A549 (cell line): Measurements from ENCODE around the gene FKBP8. TPM values are rescaled to one million over a fixed set of nuclear protein-coding genes. Genes with fewer than 3 reads are reported as not detected.
A peak's percentile ranks its signal among the peaks of the same experiment; 100 is the strongest.

Experiments
- ATAC-seq, 2 experiments: fragments of 200-7000 bp in 1 of 2; fragments of >200 bp in 1 of 2; cut with Nextera tagmentation in 1 of 2; cut with Tn5 transposase in 1 of 2; 3 replicates each; pipeline versions ENCODE4 v1.8.0 to v1.9.1; 2018 to 2020; ENCODE audit warnings: mild to moderate bottlenecking in 1 of 2, moderate library complexity in 1 of 2
- CTCF ChIA-PET: fragments of 300-600 bp; sonication (Branson Sonifier 250); formaldehyde crosslinking; extraction: SDS; loops from one replicate; lab custom pipeline; 2021; ENCODE audit warnings: antibody characterized with exemption, inconsistent platforms; lab: Yijun Ruan, JAX
- POLR2A ChIA-PET: fragments of 350-600 bp; formaldehyde crosslinking; extraction: SDS; loops from one replicate; lab custom pipeline; 2021; ENCODE audit warnings: antibody characterized with exemption, inconsistent platforms; lab: Yijun Ruan, JAX
- DNase-seq, 2 experiments: peaks; one replicate each; pipeline versions ENCODE4 v3.0.0 to v3.0.0-alpha.2; 2011 to 2016; ENCODE audit warnings: low read depth in 1 of 2, low spot score in 1 of 2
- FAIRE-seq: peaks from 2 replicates; lab custom pipeline; 2011; peaks lifted over from hg19 to GRCh38; lab: Jason Lieb, UNC
- H3K27ac ChIP-seq, 2 experiments: fragments of >200 bp; sonication (Bioruptor Twin); formaldehyde crosslinking; 3 replicates each; pipeline ENCODE4 v1.5.1; 2016 to 2017
- H3K4me1 ChIP-seq: fragments of >200 bp; sonication (Bioruptor Twin); formaldehyde crosslinking; 3 replicates; pipeline ENCODE4 v1.6.1; 2016
- H3K4me2 ChIP-seq: fragments of >200 bp; sonication (Bioruptor Twin); formaldehyde crosslinking; 3 replicates; pipeline ENCODE4 v1.6.1; 2016
- H3K4me3 ChIP-seq: fragments of >200 bp; sonication (Bioruptor Twin); formaldehyde crosslinking; 3 replicates; pipeline ENCODE4 v1.5.1; 2016
- H3K9me3 ChIP-seq: fragments of >200 bp; sonication (Bioruptor Twin); formaldehyde crosslinking; 3 replicates; pipeline ENCODE4 v1.6.1; 2016
- BHLHE40 ChIP-seq: IDR thresholded peaks from 2 replicates; pipeline ENCODE4 v1.6.1; 2012; ENCODE audit warnings: low read depth, low read length, inconsistent platforms
- CBX2 ChIP-seq: fragments of 200-600 bp; sonication (generic); IDR thresholded peaks from 2 replicates; pipeline ENCODE4 v1.6.1; 2016; ENCODE audit warnings: low read depth, mild to moderate bottlenecking, borderline replicate concordance
- CHD2 ChIP-seq: fragments of 150-350 bp; IDR thresholded peaks from 2 replicates; pipeline ENCODE4 v1.6.1; 2014; ENCODE audit warnings: low read length; ENCODE audit not compliant: partially characterized antibody
- CHD4 ChIP-seq: fragments of 200-600 bp; sonication (generic); IDR thresholded peaks from 2 replicates; pipeline ENCODE4 v1.6.1; 2016; ENCODE audit warnings: antibody characterized with exemption, mild to moderate bottlenecking, borderline replicate concordance
- EHF ChIP-seq: fragments of 250-450 bp; sonication (Bioruptor Pico); IDR thresholded peaks from 2 replicates; pipeline ENCODE4 v1.5.0; 2020; ENCODE audit warnings: mild to moderate bottlenecking
- FOXS1 ChIP-seq: fragments of 250-450 bp; sonication (Bioruptor Pico); IDR thresholded peaks from 2 replicates; pipeline ENCODE4 v1.5.0; 2020; ENCODE audit warnings: mild to moderate bottlenecking, moderate library complexity
- JUNB ChIP-seq: fragments of >200 bp; sonication (Bioruptor Twin); formaldehyde crosslinking; IDR thresholded peaks from 2 replicates; pipeline ENCODE4 v1.6.1; 2016
- KDM1A ChIP-seq: fragments of 200-600 bp; sonication (generic); IDR thresholded peaks from 2 replicates; pipeline ENCODE4 v1.6.1; 2016; ENCODE audit warnings: low read depth, mild to moderate bottlenecking
- NFE2L2 ChIP-seq: fragments of 150-350 bp; conservative IDR thresholded peaks from 2 replicates; pipeline ENCODE4 v1.6.1; 2014; ENCODE audit warnings: low read length
- NPAS2 ChIP-seq: fragments of 250-450 bp; sonication (Bioruptor Pico); IDR thresholded peaks from 2 replicates; pipeline ENCODE4 v1.8.0; 2022; ENCODE audit warnings: mild to moderate bottlenecking, moderate library complexity, borderline replicate concordance
- RARB ChIP-seq: fragments of 250-450 bp; sonication (Bioruptor Pico); IDR thresholded peaks from 2 replicates; pipeline ENCODE4 v1.8.0; 2021; ENCODE audit warnings: mild to moderate bottlenecking, moderate library complexity
- SMC3 ChIP-seq: fragments of >200 bp; sonication (Bioruptor Twin); formaldehyde crosslinking; IDR thresholded peaks from 3 replicates; pipeline ENCODE4 v1.6.1; 2018; ENCODE audit warnings: inconsistent platforms
- TP53 ChIP-seq: fragments of 250-450 bp; sonication (Bioruptor Pico); IDR thresholded peaks from 2 replicates; pipeline ENCODE4 v1.5.0; 2021; ENCODE audit warnings: mild to moderate bottlenecking, moderate library complexity
- ZFP36 ChIP-seq: fragments of 450-650 bp; IDR thresholded peaks from 2 replicates; pipeline ENCODE4 v1.6.1; 2014; ENCODE audit warnings: borderline replicate concordance; ENCODE audit not compliant: partially characterized antibody
- ZNF302 ChIP-seq: fragments of 250-450 bp; sonication (Bioruptor Pico); IDR thresholded peaks from 2 replicates; pipeline ENCODE4 v1.9.0; 2021; ENCODE audit warnings: inconsistent platforms, mild to moderate bottlenecking, moderate library complexity
- WGBS: methylation state at CpG from one replicate; pipeline ENCODE4 v1.1.6; 2017; ENCODE audit errors: missing lambda C conversion rate; 5-methylcytosine and 5-hydroxymethylcytosine counted together
- polyA plus RNA-seq, 4 experiments: library from polyadenylated mRNA; depleted of rRNA in 3 of 4; stranded (reverse); fragments of >200 nt; fragmentation: RNase III in 1 of 4; extraction: RNeasy Plus Mini Kit Qiagen cat#74134 plus additional on column Dnase treatment in 1 of 4; gene quantifications; 2 replicates in 3 of 4; 3 replicates in 1 of 4; pipeline ENCODE4 v1.2.3, GENCODE V29; 2011 to 2017
- TF ChIP-seq, protein P1 (sequence below): fragments of >200 bp; sonication (Bioruptor Twin); formaldehyde crosslinking; IDR thresholded peaks from 3 replicates; pipeline ENCODE4 v1.5.1; 2016
- TF ChIP-seq, protein P2 (sequence below): fragments of 150-350 bp; IDR thresholded peaks from 2 replicates; pipeline ENCODE4 v1.6.1; 2014; ENCODE audit warnings: low read depth, mild to moderate bottlenecking, low read length
- TF ChIP-seq, protein P3 (sequence below): IDR thresholded peaks from 2 replicates; pipeline ENCODE4 v1.6.1; 2012
- TF ChIP-seq, protein P4 (sequence below): fragments of >200 bp; sonication (Bioruptor Twin); formaldehyde crosslinking; IDR thresholded peaks from 2 replicates; pipeline ENCODE4 v1.6.1; 2016
- TF ChIP-seq, protein P5 (sequence below): fragments of 200-600 bp; sonication (generic); IDR thresholded peaks from 2 replicates; pipeline ENCODE4 v1.6.1; 2016; ENCODE audit warnings: antibody characterized with exemption, mild to moderate bottlenecking, moderate library complexity
- TF ChIP-seq, protein P6 (sequence below): IDR thresholded peaks from 2 replicates; pipeline ENCODE4 v1.6.1; 2012; ENCODE audit warnings: low read depth, borderline replicate concordance

Gene FKBP8
- polyA plus RNA-seq, 2 of the 4 experiments (the other 2 are of a cell fraction), result 56.1 to 123 TPM

DNA sequence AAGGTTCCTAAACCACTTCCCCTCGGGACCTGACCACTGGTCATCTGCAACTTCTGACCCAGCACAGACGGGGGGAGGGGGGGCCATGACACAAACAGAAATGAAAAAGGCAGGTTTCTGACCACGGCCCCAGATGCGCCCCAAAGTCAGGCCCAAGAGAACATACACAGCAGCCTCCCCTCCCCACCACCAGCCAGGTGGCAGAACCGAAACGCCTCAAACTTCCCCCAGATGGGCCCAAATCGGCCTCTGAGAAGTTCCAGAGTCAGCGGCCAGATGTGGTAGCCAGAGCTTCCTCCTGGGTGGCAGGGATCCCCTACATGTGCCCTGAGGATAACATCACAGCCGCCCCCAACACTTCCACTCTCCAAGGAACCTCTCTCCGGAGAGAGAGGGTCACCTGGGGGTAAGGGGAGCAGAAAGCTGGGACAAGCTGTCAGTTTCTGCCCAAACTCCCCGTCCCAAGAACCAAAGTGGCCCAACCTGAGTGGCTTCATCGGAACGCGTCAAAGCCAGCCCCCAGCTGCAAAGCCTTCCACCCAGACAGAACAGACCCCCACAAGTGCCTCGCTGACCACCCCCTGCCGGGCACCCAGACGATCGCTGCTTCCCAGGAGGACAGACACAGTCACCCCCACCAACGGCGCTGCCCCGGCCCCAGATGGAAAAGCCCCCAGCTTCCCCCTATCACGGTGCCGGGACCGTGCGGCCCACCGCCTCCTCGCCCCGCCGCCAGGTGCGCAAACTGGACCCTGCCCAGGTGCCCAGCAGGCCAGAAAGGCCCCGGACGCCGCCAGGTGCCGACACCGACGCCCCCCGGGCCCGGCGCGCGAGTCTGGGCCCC, 22.3 kb downstream of the FKBP8 start:
- no peak for DNase-seq
- Histone ChIP-seq H3K4me3 (peak overlapping the region; percentile 100), H3K9me3 (no peaks in the 10 kb centered on the region), H3K27ac (peak overlapping the region; percentile 96 to 97), H3K4me1 (peaks cover 10% of the 10 kb centered on the region), H3K4me2 (peak overlapping the region; percentile 99)
- 1% methylated on average over 16 of the region's 41 CpGs for WGBS
- ChIA-PET POLR2A (interaction anchor here (1.0 to 2.4 kb wide), 5 partner anchors 36 to 68 kb away, joined by 4 to 10 read pairs (median 5); partner anchors contain the start of genes KXD1 and UBA52), CTCF (interaction anchor here (0.6 to 4.0 kb wide), 26 partner anchors 9 to 1050 kb away, joined by 3 to 25 read pairs (median 4); no protein-coding TSS in a partner anchor)
- no peak for ATAC-seq
- TF ChIP-seq FOXS1 (CRISPR knock-in tag), result no peak
- no peak for TF ChIP-seq SMC3
- no peak for TF ChIP-seq BHLHE40
- TF ChIP-seq CHD2, result no peak
- TF ChIP-seq JUNB, result no peak
- no peak for TF ChIP-seq CBX2
- no peak for TF ChIP-seq ZFP36
- TF ChIP-seq, protein P1, sequence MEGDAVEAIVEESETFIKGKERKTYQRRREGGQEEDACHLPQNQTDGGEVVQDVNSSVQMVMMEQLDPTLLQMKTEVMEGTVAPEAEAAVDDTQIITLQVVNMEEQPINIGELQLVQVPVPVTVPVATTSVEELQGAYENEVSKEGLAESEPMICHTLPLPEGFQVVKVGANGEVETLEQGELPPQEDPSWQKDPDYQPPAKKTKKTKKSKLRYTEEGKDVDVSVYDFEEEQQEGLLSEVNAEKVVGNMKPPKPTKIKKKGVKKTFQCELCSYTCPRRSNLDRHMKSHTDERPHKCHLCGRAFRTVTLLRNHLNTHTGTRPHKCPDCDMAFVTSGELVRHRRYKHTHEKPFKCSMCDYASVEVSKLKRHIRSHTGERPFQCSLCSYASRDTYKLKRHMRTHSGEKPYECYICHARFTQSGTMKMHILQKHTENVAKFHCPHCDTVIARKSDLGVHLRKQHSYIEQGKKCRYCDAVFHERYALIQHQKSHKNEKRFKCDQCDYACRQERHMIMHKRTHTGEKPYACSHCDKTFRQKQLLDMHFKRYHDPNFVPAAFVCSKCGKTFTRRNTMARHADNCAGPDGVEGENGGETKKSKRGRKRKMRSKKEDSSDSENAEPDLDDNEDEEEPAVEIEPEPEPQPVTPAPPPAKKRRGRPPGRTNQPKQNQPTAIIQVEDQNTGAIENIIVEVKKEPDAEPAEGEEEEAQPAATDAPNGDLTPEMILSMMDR, result no peak
- TF ChIP-seq, protein P2, sequence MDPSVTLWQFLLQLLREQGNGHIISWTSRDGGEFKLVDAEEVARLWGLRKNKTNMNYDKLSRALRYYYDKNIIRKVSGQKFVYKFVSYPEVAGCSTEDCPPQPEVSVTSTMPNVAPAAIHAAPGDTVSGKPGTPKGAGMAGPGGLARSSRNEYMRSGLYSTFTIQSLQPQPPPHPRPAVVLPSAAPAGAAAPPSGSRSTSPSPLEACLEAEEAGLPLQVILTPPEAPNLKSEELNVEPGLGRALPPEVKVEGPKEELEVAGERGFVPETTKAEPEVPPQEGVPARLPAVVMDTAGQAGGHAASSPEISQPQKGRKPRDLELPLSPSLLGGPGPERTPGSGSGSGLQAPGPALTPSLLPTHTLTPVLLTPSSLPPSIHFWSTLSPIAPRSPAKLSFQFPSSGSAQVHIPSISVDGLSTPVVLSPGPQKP, result no peak
- TF ChIP-seq NFE2L2, result no peak
- TF ChIP-seq KDM1A, result no peak
- no peak for TF ChIP-seq CHD4
- TF ChIP-seq, protein P3, sequence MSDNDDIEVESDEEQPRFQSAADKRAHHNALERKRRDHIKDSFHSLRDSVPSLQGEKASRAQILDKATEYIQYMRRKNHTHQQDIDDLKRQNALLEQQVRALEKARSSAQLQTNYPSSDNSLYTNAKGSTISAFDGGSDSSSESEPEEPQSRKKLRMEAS, result no peak
- TF ChIP-seq, protein P4, sequence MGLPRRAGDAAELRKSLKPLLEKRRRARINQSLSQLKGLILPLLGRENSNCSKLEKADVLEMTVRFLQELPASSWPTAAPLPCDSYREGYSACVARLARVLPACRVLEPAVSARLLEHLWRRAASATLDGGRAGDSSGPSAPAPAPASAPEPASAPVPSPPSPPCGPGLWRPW, result no peak
- FAIRE-seq, result no peak

DNA sequence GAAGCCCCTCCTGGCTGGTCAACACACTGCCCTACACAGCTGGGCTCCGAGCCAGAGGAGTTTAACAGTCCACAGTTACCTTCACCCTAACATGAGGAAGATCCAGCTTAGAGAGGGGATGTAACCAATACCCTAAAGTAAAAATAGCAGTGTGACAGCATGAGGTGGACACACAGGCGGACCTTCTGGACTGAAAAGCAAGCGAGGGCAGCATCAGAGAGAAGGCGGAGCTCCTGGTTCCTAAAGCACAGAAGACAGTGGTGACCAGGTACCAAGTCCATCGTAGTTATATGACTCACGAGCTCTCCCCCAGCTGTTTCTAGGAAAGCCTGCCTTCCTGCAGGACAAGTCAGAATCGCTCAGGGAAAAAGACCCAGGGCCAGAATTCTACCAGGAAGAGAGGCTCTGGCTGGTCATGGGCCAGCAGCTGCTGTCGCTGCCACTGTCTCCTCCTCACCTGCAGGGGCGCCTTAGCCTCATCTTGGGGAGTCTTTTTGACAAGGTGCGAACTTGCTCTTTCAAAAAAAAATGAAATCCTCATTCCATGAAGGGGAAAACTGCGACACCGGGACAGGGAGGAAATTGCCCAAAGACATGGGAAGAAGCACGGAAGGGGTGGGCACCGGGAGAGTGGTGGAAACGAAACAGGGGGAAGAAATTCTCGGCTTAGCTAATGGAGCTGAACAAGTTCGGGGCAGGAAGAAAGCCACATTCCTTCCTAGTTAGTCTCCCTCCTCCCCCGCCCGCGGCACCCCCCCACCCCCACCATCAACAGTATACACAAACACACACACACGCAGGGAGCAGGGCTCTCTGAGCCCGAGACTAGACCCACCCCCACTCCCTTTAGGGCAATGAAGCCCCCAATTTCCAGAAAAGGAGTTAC, 23.2 kb downstream of the FKBP8 start:
- Histone ChIP-seq H3K4me1 (peaks cover 18% of the 10 kb centered on the region), H3K4me3 (peak overlapping the region; percentile 100), H3K27ac (peak overlapping the region; percentile 96 to 97), H3K9me3 (no peaks in the 10 kb centered on the region), H3K4me2 (peak overlapping the region; percentile 99)
- ATAC-seq (peak; percentile 55 to 57; a peak in 5 of 6 replicates), DNase-seq (peak; percentile 53 to 80), FAIRE-seq (no peak)
- POLR2A ChIA-PET, result interaction anchor here (0.6 to 2.4 kb wide), 6 partner anchors 24 to 672 kb away, joined by 3 to 10 read pairs (median 4); partner anchors contain the start of genes BORCS8, FKBP8, KXD1 and RFXANK
- CTCF ChIA-PET, result interaction anchor here (0.6 to 4.0 kb wide), 32 partner anchors 8 to 1049 kb away, joined by 3 to 25 read pairs (median 4); partner anchors contain the start of gene REX1BD
- 8% methylated on average over 22 of the region's 22 CpGs for WGBS
- TF ChIP-seq, protein P4, result no peak
- TF ChIP-seq NPAS2 (CRISPR knock-in tag), result no peak
- no peak for TF ChIP-seq ZFP36
- TF ChIP-seq, protein P3, result peak; percentile 57
- no peak for TF ChIP-seq RARB (CRISPR knock-in tag)
- no peak for TF ChIP-seq TP53 (CRISPR knock-in tag)
- TF ChIP-seq ZNF302 (CRISPR knock-in tag), result no peak
- TF ChIP-seq EHF (CRISPR knock-in tag), result no peak
- TF ChIP-seq, protein P5, sequence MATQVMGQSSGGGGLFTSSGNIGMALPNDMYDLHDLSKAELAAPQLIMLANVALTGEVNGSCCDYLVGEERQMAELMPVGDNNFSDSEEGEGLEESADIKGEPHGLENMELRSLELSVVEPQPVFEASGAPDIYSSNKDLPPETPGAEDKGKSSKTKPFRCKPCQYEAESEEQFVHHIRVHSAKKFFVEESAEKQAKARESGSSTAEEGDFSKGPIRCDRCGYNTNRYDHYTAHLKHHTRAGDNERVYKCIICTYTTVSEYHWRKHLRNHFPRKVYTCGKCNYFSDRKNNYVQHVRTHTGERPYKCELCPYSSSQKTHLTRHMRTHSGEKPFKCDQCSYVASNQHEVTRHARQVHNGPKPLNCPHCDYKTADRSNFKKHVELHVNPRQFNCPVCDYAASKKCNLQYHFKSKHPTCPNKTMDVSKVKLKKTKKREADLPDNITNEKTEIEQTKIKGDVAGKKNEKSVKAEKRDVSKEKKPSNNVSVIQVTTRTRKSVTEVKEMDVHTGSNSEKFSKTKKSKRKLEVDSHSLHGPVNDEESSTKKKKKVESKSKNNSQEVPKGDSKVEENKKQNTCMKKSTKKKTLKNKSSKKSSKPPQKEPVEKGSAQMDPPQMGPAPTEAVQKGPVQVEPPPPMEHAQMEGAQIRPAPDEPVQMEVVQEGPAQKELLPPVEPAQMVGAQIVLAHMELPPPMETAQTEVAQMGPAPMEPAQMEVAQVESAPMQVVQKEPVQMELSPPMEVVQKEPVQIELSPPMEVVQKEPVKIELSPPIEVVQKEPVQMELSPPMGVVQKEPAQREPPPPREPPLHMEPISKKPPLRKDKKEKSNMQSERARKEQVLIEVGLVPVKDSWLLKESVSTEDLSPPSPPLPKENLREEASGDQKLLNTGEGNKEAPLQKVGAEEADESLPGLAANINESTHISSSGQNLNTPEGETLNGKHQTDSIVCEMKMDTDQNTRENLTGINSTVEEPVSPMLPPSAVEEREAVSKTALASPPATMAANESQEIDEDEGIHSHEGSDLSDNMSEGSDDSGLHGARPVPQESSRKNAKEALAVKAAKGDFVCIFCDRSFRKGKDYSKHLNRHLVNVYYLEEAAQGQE, result no peak
- TF ChIP-seq, protein P6, sequence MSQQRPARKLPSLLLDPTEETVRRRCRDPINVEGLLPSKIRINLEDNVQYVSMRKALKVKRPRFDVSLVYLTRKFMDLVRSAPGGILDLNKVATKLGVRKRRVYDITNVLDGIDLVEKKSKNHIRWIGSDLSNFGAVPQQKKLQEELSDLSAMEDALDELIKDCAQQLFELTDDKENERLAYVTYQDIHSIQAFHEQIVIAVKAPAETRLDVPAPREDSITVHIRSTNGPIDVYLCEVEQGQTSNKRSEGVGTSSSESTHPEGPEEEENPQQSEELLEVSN, result no peak
- TF ChIP-seq, protein P1, result peak; percentile 51
